MM.1S (cell line): Measurements from ENCODE around the gene RRAD.

Source experiments
- DNase-seq: peaks from one replicate; pipeline ENCODE4 v3.0.0-alpha.2; 2015
- H2AFZ ChIP-seq: fragments of 300-600 bp; sonication (generic); 2 replicates; pipeline ENCODE4 v1.6.0; 2016; ENCODE audit warnings: antibody characterized with exemption, low read length
- H3F3A ChIP-seq: fragments of 300-600 bp; sonication (generic); 2 replicates; pipeline ENCODE4 v1.6.1; 2016; ENCODE audit warnings: mild to moderate bottlenecking, antibody characterized with exemption, low read length, moderate library complexity, mixed read lengths; ENCODE audit not compliant: insufficient read depth
- H3K27ac ChIP-seq: fragments of 300-600 bp; sonication (generic); 2 replicates; pipeline ENCODE4 v1.5.1; 2016; ENCODE audit warnings: mild to moderate bottlenecking, low read length
- H3K27me3 ChIP-seq: fragments of 300-600 bp; sonication (generic); replicated peaks from 2 replicates; pipeline ENCODE4 v1.6.0; 2016; ENCODE audit warnings: low read length; ENCODE audit not compliant: insufficient read depth
- H3K36me3 ChIP-seq: fragments of 300-600 bp; sonication (generic); replicated peaks from 2 replicates; pipeline ENCODE4 v1.6.1; 2016; ENCODE audit warnings: mild to moderate bottlenecking, low read length, mixed read lengths; ENCODE audit not compliant: insufficient read depth
- H3K4me1 ChIP-seq: fragments of 300-600 bp; sonication (generic); 2 replicates; pipeline ENCODE4 v1.6.1; 2016; ENCODE audit warnings: low read length, mixed read lengths
- H3K4me2 ChIP-seq: fragments of 300-600 bp; sonication (generic); 2 replicates; pipeline ENCODE4 v1.6.0; 2016; ENCODE audit warnings: low read depth, low read length
- H3K4me3 ChIP-seq: fragments of 300-600 bp; sonication (generic); 2 replicates; pipeline ENCODE4 v1.5.1; 2016; ENCODE audit warnings: low read length, mixed read lengths
- H3K79me2 ChIP-seq: fragments of 300-600 bp; sonication (generic); 2 replicates; pipeline ENCODE4 v1.6.1; 2016; ENCODE audit warnings: mixed run types, low read length, mixed read lengths
- H3K9ac ChIP-seq: fragments of 300-600 bp; sonication (generic); 2 replicates; pipeline ENCODE4 v1.6.1; 2016; ENCODE audit warnings: low read length, mixed read lengths
- H3K9me2 ChIP-seq: fragments of 300-600 bp; sonication (generic); replicated peaks from 2 replicates; pipeline ENCODE4 v1.6.1; 2016; ENCODE audit warnings: mild to moderate bottlenecking, low read length, mixed read lengths; ENCODE audit not compliant: insufficient read depth
- H3K9me3 ChIP-seq: fragments of 300-600 bp; sonication (generic); replicated peaks from 2 replicates; pipeline ENCODE4 v1.6.1; 2016; ENCODE audit warnings: mild to moderate bottlenecking, low read length, mixed read lengths; ENCODE audit not compliant: insufficient read depth
- H4K20me1 ChIP-seq: fragments of 300-600 bp; sonication (generic); 2 replicates; pipeline ENCODE4 v1.6.1; 2016; ENCODE audit warnings: mild to moderate bottlenecking, low read length, moderate library complexity, mixed read lengths; ENCODE audit not compliant: insufficient read depth
- EZH2 ChIP-seq: fragments of 300-600 bp; sonication (generic); optimal IDR thresholded peaks from 2 replicates; pipeline ENCODE3; 2017; ENCODE audit warnings: low read depth, mild to moderate bottlenecking, antibody characterized with exemption, low read length, mixed read lengths
- EZH2phosphoT487 ChIP-seq: fragments of 300-600 bp; sonication (generic); IDR thresholded peaks from 2 replicates; pipeline ENCODE4 v1.6.1; 2018; ENCODE audit warnings: antibody characterized with exemption, low read length
- TF ChIP-seq, protein P1 (sequence below): fragments of 300-600 bp; sonication (generic); IDR thresholded peaks from 2 replicates; pipeline ENCODE4 v1.5.1; 2016; ENCODE audit warnings: antibody characterized with exemption, low read length, mixed read lengths

The RRAD gene

GRCh38 chr16:66954097-66954659 is 28.8 kb upstream of the RRAD start:
- Histone ChIP-seq H3K79me2 (no peaks in the 10 kb centered on the region), H3K4me2 (no peak overlapping the region), H3F3A (no peaks in the 10 kb centered on the region), H3K27ac (no peak overlapping the region), H3K9me3 (no peaks in the 10 kb centered on the region), H3K27me3 (no peaks in the 10 kb centered on the region), H4K20me1 (no peaks in the 10 kb centered on the region), H2AFZ (no peak overlapping the region), H3K4me1 (peaks cover 5% of the 10 kb centered on the region), H3K36me3 (no peaks in the 10 kb centered on the region), H3K4me3 (no peak overlapping the region), H3K9ac (no peak overlapping the region), H3K9me2 (no peaks in the 10 kb centered on the region)
- no peak for TF ChIP-seq EZH2
- no peak for TF ChIP-seq EZH2phosphoT487
- TF ChIP-seq, protein P1, sequence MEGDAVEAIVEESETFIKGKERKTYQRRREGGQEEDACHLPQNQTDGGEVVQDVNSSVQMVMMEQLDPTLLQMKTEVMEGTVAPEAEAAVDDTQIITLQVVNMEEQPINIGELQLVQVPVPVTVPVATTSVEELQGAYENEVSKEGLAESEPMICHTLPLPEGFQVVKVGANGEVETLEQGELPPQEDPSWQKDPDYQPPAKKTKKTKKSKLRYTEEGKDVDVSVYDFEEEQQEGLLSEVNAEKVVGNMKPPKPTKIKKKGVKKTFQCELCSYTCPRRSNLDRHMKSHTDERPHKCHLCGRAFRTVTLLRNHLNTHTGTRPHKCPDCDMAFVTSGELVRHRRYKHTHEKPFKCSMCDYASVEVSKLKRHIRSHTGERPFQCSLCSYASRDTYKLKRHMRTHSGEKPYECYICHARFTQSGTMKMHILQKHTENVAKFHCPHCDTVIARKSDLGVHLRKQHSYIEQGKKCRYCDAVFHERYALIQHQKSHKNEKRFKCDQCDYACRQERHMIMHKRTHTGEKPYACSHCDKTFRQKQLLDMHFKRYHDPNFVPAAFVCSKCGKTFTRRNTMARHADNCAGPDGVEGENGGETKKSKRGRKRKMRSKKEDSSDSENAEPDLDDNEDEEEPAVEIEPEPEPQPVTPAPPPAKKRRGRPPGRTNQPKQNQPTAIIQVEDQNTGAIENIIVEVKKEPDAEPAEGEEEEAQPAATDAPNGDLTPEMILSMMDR, result peak; percentile 85
- DNase-seq, result peak; percentile 76

- Histone ChIP-seq H4K20me1 (no peaks in the 10 kb centered on the region), H3K9me2 (no peaks in the 10 kb centered on the region), H3K9me3 (no peaks in the 10 kb centered on the region), H3K4me1 (peaks cover 5% of the 10 kb centered on the region), H3K9ac (no peak overlapping the region), H3K79me2 (no peaks in the 10 kb centered on the region), H3K4me2 (no peak overlapping the region), H3F3A (no peaks in the 10 kb centered on the region), H2AFZ (no peak overlapping the region), H3K36me3 (no peaks in the 10 kb centered on the region), H3K27me3 (no peaks in the 10 kb centered on the region; the same call in 1 of the 2 replicates), H3K27ac (no peak overlapping the region), H3K4me3 (no peak overlapping the region)
- no peak for DNase-seq
- TF ChIP-seq EZH2, result no peak
- TF ChIP-seq EZH2phosphoT487, result no peak
- TF ChIP-seq, protein P1, result no peak
Measured at GRCh38 chr16:66953462-66954096, 28.2 kb upstream of the RRAD start.

DNA sequence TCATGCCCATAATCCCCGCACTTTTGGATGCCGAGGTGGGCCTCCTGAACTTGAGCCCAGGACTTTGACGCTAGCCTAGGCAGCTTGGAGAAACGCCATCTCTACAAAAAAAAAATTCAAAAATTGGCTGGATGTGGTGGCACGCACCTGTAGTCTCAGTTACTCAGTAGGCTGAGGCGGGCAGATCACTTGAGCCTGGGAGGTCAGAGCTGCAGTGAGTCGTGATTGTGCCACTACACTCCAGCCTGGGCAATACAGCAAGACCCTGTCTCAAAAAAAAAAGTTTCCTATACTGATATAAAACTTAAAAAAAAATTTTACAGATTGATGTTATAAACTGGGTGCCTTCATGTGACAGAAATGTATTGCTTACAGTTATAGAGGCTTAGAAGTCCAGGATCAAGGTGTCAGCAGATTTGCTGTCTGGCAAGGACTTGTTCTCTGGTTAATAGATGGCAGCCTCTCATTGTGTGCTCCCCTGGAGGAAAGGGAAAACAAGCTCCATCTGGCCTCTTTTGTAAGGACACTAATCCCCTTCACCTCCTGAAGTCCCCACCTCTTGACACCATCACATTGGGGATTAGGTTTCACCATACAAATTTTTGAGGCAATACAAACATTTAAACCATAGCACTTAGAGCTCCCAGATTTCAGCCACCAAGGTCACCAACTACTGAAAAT is 27.2 kb upstream of the RRAD start:
- Histone ChIP-seq H3F3A (no peaks in the 10 kb centered on the region), H4K20me1 (no peaks in the 10 kb centered on the region), H3K4me3 (no peak overlapping the region), H3K27me3 (no peaks in the 10 kb centered on the region; the same call in 1 of the 2 replicates), H3K79me2 (no peaks in the 10 kb centered on the region), H3K9me2 (no peaks in the 10 kb centered on the region), H3K27ac (no peak overlapping the region), H3K4me2 (no peak overlapping the region), H3K4me1 (peaks cover 5% of the 10 kb centered on the region), H2AFZ (no peak overlapping the region), H3K9ac (no peak overlapping the region), H3K36me3 (no peaks in the 10 kb centered on the region), H3K9me3 (no peaks in the 10 kb centered on the region)
- TF ChIP-seq EZH2phosphoT487, result no peak
- no peak for TF ChIP-seq EZH2
- TF ChIP-seq, protein P1, result no peak
- DNase-seq, result no peak
